OCI-LY1 (cell line): ENCODE results near the gene CLDND1.

Source experiments
- H2AFZ ChIP-seq: fragments of 200-600 bp; sonication (generic), shearing (Covaris generic); 2 replicates; pipeline ENCODE4 v1.6.0; 2014; ENCODE audit warnings: antibody characterized with exemption, mild to moderate bottlenecking, low read length
- H3F3A ChIP-seq: fragments of 200-600 bp; sonication (generic), shearing (Covaris generic); 2 replicates; pipeline ENCODE4 v1.6.0; 2014; ENCODE audit warnings: mild to moderate bottlenecking, antibody characterized with exemption, low read length, moderate library complexity; ENCODE audit not compliant: insufficient read depth
- H3K27ac ChIP-seq: fragments of 200-600 bp; sonication (generic); 2 replicates; pipeline ENCODE4 v1.5.1; 2014; ENCODE audit warnings: low read length, mixed run types, mild to moderate bottlenecking, low read depth; ENCODE audit not compliant: poor library complexity, severe bottlenecking
- H3K27me3 ChIP-seq: fragments of 200-600 bp; sonication (generic); 2 replicates; pipeline ENCODE4 v1.6.0; 2014; ENCODE audit warnings: antibody characterized with exemption, mild to moderate bottlenecking, low read length, moderate library complexity; ENCODE audit not compliant: insufficient read depth
- H3K36me3 ChIP-seq: fragments of 200-600 bp; sonication (generic); 2 replicates; pipeline ENCODE4 v1.6.1; 2014; ENCODE audit warnings: mild to moderate bottlenecking, antibody characterized with exemption, low read length, moderate library complexity, mixed read lengths; ENCODE audit not compliant: insufficient read depth
- H3K4me1 ChIP-seq: fragments of 200-600 bp; sonication (generic); 2 replicates; pipeline ENCODE4 v1.5.1; 2014; ENCODE audit warnings: mild to moderate bottlenecking, low read length, moderate library complexity; ENCODE audit not compliant: insufficient read depth, severe bottlenecking
- H3K4me2 ChIP-seq: fragments of 200-600 bp; sonication (generic), shearing (Covaris generic); 2 replicates; pipeline ENCODE4 v1.6.1; 2014; ENCODE audit warnings: low read length
- H3K4me3 ChIP-seq: fragments of 200-600 bp; sonication (generic); 2 replicates; pipeline ENCODE4 v1.5.1; 2014; ENCODE audit warnings: low read length, low read depth, mild to moderate bottlenecking, mixed read lengths; ENCODE audit not compliant: poor library complexity, severe bottlenecking
- H3K79me2 ChIP-seq: fragments of 200-600 bp; shearing (Covaris generic); 2 replicates; pipeline ENCODE4 v1.6.1; 2016; ENCODE audit warnings: mixed run types, low read length, mixed read lengths; ENCODE audit not compliant: insufficient read depth
- H3K9ac ChIP-seq: fragments of 200-600 bp; sonication (generic), shearing (Covaris generic); 2 replicates; pipeline ENCODE4 v1.6.1; 2014; ENCODE audit warnings: mild to moderate bottlenecking, low read length, mixed read lengths
- H3K9me2 ChIP-seq: fragments of 200-600 bp; sonication (generic), shearing (Covaris generic); 2 replicates; pipeline ENCODE4 v1.6.1; 2014; ENCODE audit warnings: low read depth, mild to moderate bottlenecking, low read length, mixed read lengths
- H3K9me3 ChIP-seq: fragments of 200-600 bp; shearing (Covaris generic); 2 replicates; pipeline ENCODE4 v1.6.1; 2014; ENCODE audit warnings: low read length, mixed read lengths
- H4K20me1 ChIP-seq: fragments of 200-600 bp; sonication (generic), shearing (Covaris generic); 2 replicates; pipeline ENCODE4 v1.6.0; 2016; ENCODE audit warnings: mild to moderate bottlenecking, low read length; ENCODE audit not compliant: insufficient read depth
- EZH2 ChIP-seq: fragments of 200-600 bp; sonication (generic), shearing (Covaris generic); IDR thresholded peaks from 2 replicates; pipeline ENCODE4 v1.8.0; 2017; ENCODE audit warnings: borderline replicate concordance, mixed run types, mild to moderate bottlenecking, antibody characterized with exemption, low read length, moderate library complexity, mixed read lengths
- TF ChIP-seq, protein P1 (sequence below): fragments of 200-600 bp; sonication (generic), shearing (Covaris generic); IDR thresholded peaks from 2 replicates; pipeline ENCODE4 v1.5.1; 2017; ENCODE audit warnings: mild to moderate bottlenecking, antibody characterized with exemption, low read length, moderate library complexity, mixed read lengths

The CLDND1 gene

DNA sequence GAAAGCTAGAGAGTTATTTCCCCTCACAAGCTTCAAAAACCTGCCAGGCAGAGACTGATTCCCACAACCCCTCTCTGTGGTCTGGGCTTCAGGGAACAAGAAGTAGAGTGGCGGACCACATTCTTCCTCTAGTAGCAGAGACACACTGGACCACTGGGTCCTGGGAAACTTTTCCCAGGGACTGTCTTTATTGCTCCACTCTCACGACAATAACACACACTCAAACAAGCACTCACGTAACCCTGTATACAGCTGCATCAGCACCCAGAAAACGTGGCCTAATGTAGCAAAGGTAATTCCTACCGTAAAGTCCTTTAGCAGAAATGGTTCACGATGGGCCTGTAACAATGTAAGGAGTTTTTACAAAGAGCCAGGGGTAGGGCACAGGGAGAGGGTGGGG lies 43.1 kb upstream of the CLDND1 start:
- H3K9me3 ChIP-seq = no peaks in the 10 kb centered on the region
- no peaks in the 10 kb centered on the region for H3F3A ChIP-seq
- H3K9me2 ChIP-seq = no peaks in the 10 kb centered on the region
- peak overlapping the region; percentile 89 for H3K27ac ChIP-seq
- H2AFZ ChIP-seq = no peak overlapping the region; the same call in 1 of the 2 replicates
- H3K4me1 ChIP-seq = peaks cover 64% of the 10 kb centered on the region
- H3K4me3 ChIP-seq = no peak overlapping the region
- H3K9ac ChIP-seq = no peak overlapping the region
- no peaks in the 10 kb centered on the region for H4K20me1 ChIP-seq
- H3K27me3 ChIP-seq = no peaks in the 10 kb centered on the region
- H3K4me2 ChIP-seq = no peak overlapping the region
- TF ChIP-seq, protein P1, sequence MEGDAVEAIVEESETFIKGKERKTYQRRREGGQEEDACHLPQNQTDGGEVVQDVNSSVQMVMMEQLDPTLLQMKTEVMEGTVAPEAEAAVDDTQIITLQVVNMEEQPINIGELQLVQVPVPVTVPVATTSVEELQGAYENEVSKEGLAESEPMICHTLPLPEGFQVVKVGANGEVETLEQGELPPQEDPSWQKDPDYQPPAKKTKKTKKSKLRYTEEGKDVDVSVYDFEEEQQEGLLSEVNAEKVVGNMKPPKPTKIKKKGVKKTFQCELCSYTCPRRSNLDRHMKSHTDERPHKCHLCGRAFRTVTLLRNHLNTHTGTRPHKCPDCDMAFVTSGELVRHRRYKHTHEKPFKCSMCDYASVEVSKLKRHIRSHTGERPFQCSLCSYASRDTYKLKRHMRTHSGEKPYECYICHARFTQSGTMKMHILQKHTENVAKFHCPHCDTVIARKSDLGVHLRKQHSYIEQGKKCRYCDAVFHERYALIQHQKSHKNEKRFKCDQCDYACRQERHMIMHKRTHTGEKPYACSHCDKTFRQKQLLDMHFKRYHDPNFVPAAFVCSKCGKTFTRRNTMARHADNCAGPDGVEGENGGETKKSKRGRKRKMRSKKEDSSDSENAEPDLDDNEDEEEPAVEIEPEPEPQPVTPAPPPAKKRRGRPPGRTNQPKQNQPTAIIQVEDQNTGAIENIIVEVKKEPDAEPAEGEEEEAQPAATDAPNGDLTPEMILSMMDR = no peak
- TF ChIP-seq EZH2 = no peak
- no peaks in the 10 kb centered on the region for H3K79me2 ChIP-seq
- no peaks in the 10 kb centered on the region for H3K36me3 ChIP-seq

DNA sequence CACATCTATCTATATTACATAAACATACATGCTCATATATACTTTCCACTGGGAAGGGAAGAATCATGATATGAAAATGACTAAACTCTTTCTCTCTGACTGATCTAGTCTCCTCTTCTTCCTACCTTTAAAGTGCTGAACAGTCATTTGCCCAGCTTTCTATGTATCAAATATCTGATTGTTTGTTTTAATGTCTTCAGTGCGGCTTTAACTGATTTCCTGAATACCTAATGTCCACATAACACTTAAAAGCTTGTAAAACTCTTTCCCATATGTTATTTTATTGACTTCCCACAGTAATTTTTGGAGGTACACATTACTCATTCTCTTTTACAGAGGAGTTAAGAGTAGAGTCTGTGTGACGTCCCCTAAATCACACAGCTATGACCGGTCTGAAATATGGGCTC lies 42.5 kb upstream of the CLDND1 start:
- Histone ChIP-seq H3K27me3 (no peaks in the 10 kb centered on the region), H4K20me1 (no peaks in the 10 kb centered on the region), H3K9ac (peak overlapping the region; percentile 46), H3K4me2 (peak overlapping the region; percentile 41), H3K27ac (peak overlapping the region; percentile 89), H3K36me3 (no peaks in the 10 kb centered on the region), H3K4me1 (peaks cover 64% of the 10 kb centered on the region), H3K9me3 (no peaks in the 10 kb centered on the region), H3K79me2 (no peaks in the 10 kb centered on the region), H3K9me2 (no peaks in the 10 kb centered on the region), H3K4me3 (no peak overlapping the region), H2AFZ (peak overlapping the region; percentile 65; the same call in 1 of the 2 replicates), H3F3A (no peaks in the 10 kb centered on the region; the same call in 1 of the 2 replicates)
- TF ChIP-seq, protein P1 = no peak
- TF ChIP-seq EZH2 = no peak

DNA sequence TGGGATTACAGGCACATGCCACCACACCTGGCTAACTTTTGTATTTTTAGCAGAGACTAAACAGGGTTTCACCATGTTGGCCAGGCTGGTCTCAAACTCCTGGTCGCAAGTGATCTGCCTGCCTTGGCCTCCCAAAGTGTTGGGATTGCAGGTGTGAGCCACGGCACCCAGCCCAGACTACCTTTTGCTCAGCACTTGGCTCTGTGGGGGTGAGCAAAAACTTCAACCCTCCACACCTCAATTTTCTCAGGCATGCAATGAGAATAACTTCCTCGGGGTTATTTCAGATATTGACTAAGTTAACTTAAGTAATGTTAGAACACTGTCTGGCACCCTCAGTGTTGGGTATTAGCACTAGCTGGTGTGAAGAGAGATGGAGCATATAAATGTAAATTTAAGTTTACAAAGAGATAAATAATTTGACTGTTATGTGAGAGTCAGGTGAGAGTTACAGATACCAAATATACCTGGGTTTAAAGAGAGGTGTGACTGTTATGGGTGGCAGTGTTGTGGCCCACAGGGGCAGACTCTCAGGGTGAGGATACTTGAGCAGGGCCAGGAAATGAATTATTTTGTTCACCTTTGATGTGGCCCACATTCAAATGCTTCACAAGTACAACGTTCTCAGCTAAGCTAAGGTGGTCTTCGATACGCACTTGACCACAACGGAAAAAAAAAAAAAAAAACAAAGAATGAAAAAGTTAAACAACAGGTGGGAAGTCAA lies 41.7 kb upstream of the CLDND1 start:
- Histone ChIP-seq H3K9ac (peak overlapping the region; percentile 46), H3K27ac (peak overlapping the region; percentile 89), H3K9me2 (no peaks in the 10 kb centered on the region), H2AFZ (no peak overlapping the region), H3F3A (no peaks in the 10 kb centered on the region; the same call in 1 of the 2 replicates), H4K20me1 (no peaks in the 10 kb centered on the region), H3K36me3 (no peaks in the 10 kb centered on the region), H3K4me3 (no peak overlapping the region), H3K9me3 (no peaks in the 10 kb centered on the region), H3K4me1 (peaks cover 64% of the 10 kb centered on the region), H3K4me2 (peak overlapping the region; percentile 41), H3K79me2 (no peaks in the 10 kb centered on the region), H3K27me3 (no peaks in the 10 kb centered on the region)
- no peak for TF ChIP-seq EZH2
- TF ChIP-seq, protein P1 = no peak
